ENCODE results near the gene FREM3.

The FREM3 gene

DNA sequence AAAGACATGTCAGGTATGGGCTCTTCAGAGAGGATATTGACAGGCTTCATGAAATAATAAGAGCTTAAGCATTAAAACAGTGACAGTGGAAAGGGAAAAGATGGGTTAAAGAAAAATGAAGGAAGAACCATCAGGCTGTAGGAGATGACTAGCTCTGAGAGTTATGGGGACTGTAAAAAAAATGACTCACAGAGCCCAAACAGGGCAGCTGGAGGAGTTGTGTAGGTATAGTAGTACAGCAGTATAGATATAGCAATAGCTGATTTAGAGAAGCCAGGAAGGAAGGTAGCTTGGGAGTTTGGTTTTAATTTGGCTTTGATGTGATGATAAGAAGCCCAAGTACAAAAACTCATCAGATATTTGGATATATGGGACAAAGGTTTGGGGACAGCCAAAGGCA is 66.6 kb downstream of the FREM3 start:
- TF ChIP-seq, protein P1, sequence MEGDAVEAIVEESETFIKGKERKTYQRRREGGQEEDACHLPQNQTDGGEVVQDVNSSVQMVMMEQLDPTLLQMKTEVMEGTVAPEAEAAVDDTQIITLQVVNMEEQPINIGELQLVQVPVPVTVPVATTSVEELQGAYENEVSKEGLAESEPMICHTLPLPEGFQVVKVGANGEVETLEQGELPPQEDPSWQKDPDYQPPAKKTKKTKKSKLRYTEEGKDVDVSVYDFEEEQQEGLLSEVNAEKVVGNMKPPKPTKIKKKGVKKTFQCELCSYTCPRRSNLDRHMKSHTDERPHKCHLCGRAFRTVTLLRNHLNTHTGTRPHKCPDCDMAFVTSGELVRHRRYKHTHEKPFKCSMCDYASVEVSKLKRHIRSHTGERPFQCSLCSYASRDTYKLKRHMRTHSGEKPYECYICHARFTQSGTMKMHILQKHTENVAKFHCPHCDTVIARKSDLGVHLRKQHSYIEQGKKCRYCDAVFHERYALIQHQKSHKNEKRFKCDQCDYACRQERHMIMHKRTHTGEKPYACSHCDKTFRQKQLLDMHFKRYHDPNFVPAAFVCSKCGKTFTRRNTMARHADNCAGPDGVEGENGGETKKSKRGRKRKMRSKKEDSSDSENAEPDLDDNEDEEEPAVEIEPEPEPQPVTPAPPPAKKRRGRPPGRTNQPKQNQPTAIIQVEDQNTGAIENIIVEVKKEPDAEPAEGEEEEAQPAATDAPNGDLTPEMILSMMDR (IDR thresholded peaks at IDR 0.05; ENCODE audit: low read depth, low read length) = no peak
- no peak for TF ChIP-seq POLR2A (IDR thresholded peaks at IDR 0.05; ENCODE audit: extremely low read depth, insufficient read length)
- TF ChIP-seq, protein P2, sequence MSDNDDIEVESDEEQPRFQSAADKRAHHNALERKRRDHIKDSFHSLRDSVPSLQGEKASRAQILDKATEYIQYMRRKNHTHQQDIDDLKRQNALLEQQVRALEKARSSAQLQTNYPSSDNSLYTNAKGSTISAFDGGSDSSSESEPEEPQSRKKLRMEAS (IDR thresholded peaks at IDR 0.05; ENCODE audit: low read depth, low read length) = no peak
- no peak overlapping the region for H3K4me3 ChIP-seq (ENCODE audit: low read depth, low read length)
- no peak for DNase-seq (ENCODE audit: low read depth)

DNA sequence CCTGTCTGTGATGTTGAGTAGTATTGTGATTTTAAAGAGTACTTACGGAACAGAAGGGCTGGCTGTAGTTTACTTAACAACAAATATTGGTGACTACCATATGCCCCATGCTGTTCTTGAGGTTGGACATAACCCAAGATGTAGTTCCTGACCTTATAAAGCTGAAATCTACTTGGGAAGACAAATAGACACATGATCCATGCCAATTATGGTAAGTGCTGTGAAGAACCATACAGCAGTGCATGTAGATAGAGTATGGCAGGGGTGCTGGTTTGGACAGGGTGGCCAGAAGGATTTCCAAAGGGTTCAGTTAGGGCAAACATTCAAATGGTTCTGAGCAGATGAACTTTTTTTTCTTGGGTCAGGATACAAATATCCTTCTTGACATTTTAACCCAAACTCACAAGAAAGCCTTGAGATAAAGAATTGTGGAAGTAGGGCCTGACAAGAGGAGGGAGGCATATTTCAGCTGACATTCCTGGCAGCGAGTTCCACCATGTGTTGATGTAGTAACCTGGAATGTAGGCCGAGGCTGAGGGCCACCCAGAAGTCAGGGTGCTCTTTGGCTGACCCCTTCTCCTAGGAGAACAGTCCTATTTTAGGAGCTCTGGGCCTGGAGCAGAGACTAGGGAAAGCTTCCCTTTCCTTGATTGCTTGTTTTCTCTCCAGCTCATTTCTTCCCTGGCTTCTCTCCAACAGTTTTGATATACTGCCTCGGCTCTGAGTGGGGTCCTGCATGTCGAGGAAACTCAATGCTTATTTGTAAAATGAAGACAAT is 74.2 kb downstream of the FREM3 start:
- DNase-seq (ENCODE audit: low read depth) = no peak
- H3K4me3 ChIP-seq (ENCODE audit: low read depth, low read length) = no peak overlapping the region
- TF ChIP-seq, protein P2 (IDR thresholded peaks at IDR 0.05; ENCODE audit: low read depth, low read length) = no peak
- TF ChIP-seq, protein P1 (IDR thresholded peaks at IDR 0.05; ENCODE audit: low read depth, low read length) = no peak
- TF ChIP-seq MYC (IDR thresholded peaks at IDR 0.05; ENCODE audit: low read depth, low read length) (no peak), POLR2A (IDR thresholded peaks at IDR 0.05; ENCODE audit: extremely low read depth, insufficient read length) (no peak)

DNA sequence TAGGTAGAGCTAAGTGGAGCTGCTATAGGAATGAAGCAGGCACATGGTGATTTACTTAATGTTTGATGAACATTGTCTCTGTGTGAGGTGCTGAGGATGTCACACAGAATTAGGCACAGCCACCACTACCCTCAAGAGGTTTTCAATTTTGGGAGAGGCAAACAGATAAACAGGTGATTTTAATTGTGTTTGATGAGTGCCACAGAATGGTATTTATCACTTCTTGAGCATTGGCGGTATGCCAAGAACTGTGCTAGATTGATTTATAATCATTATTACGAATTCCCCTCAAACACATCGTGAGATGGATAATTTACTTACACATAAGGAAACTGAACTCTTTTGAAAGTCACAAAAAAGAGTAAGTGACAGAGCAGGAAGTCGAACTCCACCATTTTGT is 74.8 kb downstream of the FREM3 start:
- no peak overlapping the region for H3K4me3 ChIP-seq (ENCODE audit: low read depth, low read length)
- TF ChIP-seq, protein P2 (IDR thresholded peaks at IDR 0.05; ENCODE audit: low read depth, low read length) = no peak
- no peak for TF ChIP-seq MYC (IDR thresholded peaks at IDR 0.05; ENCODE audit: low read depth, low read length)
- TF ChIP-seq, protein P1 (IDR thresholded peaks at IDR 0.05; ENCODE audit: low read depth, low read length) = no peak
- TF ChIP-seq POLR2A (IDR thresholded peaks at IDR 0.05; ENCODE audit: extremely low read depth, insufficient read length) = no peak
- no peak for DNase-seq (ENCODE audit: low read depth)

DNA sequence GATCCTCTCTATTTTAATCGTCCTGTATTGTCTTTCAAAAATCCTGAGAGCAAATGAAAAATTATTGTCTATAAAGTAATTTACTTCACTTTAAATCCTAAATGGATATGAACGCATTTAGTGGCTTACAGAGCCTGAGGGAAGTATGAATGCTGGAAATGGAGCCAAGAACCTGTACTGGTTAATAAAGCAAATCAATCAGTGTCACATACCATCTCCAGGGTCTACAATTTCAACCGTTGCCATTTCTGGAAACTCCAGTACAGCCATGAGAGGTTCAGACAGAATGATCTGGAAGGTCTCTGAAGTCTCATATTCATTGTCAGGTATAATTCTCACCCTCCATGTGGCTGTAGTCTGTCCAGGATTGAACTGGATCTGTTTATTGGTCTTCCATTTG is 76.6 kb downstream of the FREM3 start:
- no peak for DNase-seq (ENCODE audit: low read depth)
- TF ChIP-seq MYC (IDR thresholded peaks at IDR 0.05; ENCODE audit: low read depth, low read length) = no peak

DNA sequence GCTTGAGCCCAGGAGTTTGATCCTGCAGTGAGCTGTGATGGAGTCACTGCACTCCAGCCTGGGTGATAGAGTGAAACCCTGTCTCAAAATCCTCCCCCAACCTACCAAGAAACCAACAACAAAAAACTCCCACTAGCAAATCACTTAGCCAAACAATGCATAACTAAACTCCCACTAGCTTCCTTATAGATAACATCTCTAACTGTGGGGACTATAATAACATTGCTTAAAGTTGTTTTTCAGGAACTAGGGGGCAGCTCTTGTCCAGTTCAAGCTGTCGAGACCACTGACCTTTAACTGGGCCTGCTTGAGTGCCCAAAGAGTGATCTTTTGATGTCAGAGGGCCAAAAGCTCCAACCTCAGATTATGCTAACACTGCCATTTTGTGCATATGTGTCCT is 81.7 kb downstream of the FREM3 start:
- peak; percentile 2 for DNase-seq (ENCODE audit: low read depth)
- no peak overlapping the region for H3K4me3 ChIP-seq (ENCODE audit: low read depth, low read length)
- no peak for TF ChIP-seq MYC (IDR thresholded peaks at IDR 0.05; ENCODE audit: low read depth, low read length)
- TF ChIP-seq, protein P2 (IDR thresholded peaks at IDR 0.05; ENCODE audit: low read depth, low read length) = no peak
- TF ChIP-seq, protein P1 (IDR thresholded peaks at IDR 0.05; ENCODE audit: low read depth, low read length) = no peak
- TF ChIP-seq POLR2A (IDR thresholded peaks at IDR 0.05; ENCODE audit: extremely low read depth, insufficient read length) = no peak

More for the DNA sequence above, 76.6 kb downstream of the FREM3 start:
- H3K4me3 ChIP-seq (ENCODE audit: low read depth, low read length) = no peak overlapping the region

DNA sequence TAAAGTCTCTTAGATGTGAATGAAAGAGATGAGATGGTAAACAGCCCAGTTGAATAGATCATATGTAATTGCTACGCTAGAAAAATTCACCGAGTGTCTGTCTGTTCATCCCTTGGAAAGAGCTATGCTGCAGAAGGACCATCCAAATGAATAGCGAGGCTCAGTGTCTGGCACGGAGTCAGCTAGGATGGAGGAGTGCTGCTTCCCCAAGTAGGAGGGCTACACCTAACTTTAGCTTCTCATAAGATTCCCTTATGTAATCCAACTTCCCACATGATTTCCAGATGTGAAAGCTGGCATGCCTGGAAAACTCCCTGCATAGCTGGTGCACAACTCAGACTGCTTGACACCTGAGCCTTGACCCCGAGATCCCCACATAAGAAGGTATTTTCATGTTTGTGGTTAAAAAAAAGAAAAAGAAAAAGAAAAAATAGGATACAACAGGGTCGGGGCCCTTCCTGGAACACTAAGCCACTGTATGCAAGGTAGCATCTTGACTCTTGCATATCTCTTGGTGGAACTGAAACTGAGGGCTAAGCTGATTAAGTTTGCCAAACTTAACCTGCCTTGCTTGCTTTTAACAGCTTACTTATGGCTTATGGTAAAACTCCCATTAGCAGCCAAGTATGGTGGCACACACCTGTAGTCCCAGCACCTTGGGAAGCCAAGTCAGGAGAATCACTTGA is 82.3 kb downstream of the FREM3 start:
- TF ChIP-seq, protein P1 (IDR thresholded peaks at IDR 0.05; ENCODE audit: low read depth, low read length) = no peak
- no peak for TF ChIP-seq MYC (IDR thresholded peaks at IDR 0.05; ENCODE audit: low read depth, low read length)
- TF ChIP-seq POLR2A (IDR thresholded peaks at IDR 0.05; ENCODE audit: extremely low read depth, insufficient read length) = no peak
- TF ChIP-seq, protein P2 (IDR thresholded peaks at IDR 0.05; ENCODE audit: low read depth, low read length) = no peak
- DNase-seq (ENCODE audit: low read depth) = no peak
- H3K4me3 ChIP-seq (ENCODE audit: low read depth, low read length) = no peak overlapping the region

Measured in NB4 (cell line).